Measurements from ENCODE around the gene COQ10A.
"Not testable (repeated sequence)": the region's sequence is repeated elsewhere in the genome, so short reads cannot be mapped to it uniquely, and the experiment has no call there.

The COQ10A gene

GRCh38 chr12:56282030-56282429, 15.3 kb downstream of the COQ10A start:
- Mint-ChIP-seq H3K4me1 (ENCODE audit: low read depth) (peaks cover 5% of the 10 kb centered on the region), H3K36me3 (peaks cover 8% of the 10 kb centered on the region), H3K27ac (peak overlapping the region; percentile 16), H3K27me3 (no peaks in the 10 kb centered on the region), H3K9me3 (ENCODE audit: low read depth) (no peaks in the 10 kb centered on the region), H3K4me3 (no peak overlapping the region)

GRCh38 chr12:56282579-56282978, 15.8 kb downstream of the COQ10A start:
- Mint-ChIP-seq H3K4me1 (ENCODE audit: low read depth) (peaks cover 5% of the 10 kb centered on the region), H3K4me3 (no peak overlapping the region), H3K9me3 (ENCODE audit: low read depth) (no peaks in the 10 kb centered on the region), H3K36me3 (peaks cover 8% of the 10 kb centered on the region), H3K27me3 (no peaks in the 10 kb centered on the region), H3K27ac (peak overlapping the region; percentile 34)

- H3K36me3 Mint-ChIP-seq; H3K27ac Mint-ChIP-seq; H3K9me3 Mint-ChIP-seq (ENCODE audit: low read depth); H3K4me3 Mint-ChIP-seq; H3K27me3 Mint-ChIP-seq: not testable (repeated sequence)
- peaks cover 11% of the 10 kb centered on the region for H3K4me1 Mint-ChIP-seq (ENCODE audit: low read depth)
These were observed 17.5 kb downstream of the COQ10A start for GRCh38 chr12:56284263-56284662.

GRCh38 chr12:56286044-56286830, 19.5 kb downstream of the COQ10A start:
- peaks cover 7% of the 10 kb centered on the region for H3K36me3 Mint-ChIP-seq
- no peak overlapping the region for H3K27ac Mint-ChIP-seq
- no peaks in the 10 kb centered on the region for H3K27me3 Mint-ChIP-seq
- no peak overlapping the region for H3K4me3 Mint-ChIP-seq
- H3K9me3 Mint-ChIP-seq (ENCODE audit: low read depth): no peaks in the 10 kb centered on the region
- peaks cover 19% of the 10 kb centered on the region for H3K4me1 Mint-ChIP-seq (ENCODE audit: low read depth)

GRCh38 chr12:56288705-56289387, 22.1 kb downstream of the COQ10A start:
- Mint-ChIP-seq H3K9me3 (ENCODE audit: low read depth) (no peaks in the 10 kb centered on the region), H3K4me1 (ENCODE audit: low read depth) (peaks cover 35% of the 10 kb centered on the region), H3K4me3 (no peak overlapping the region), H3K27ac (no peak overlapping the region), H3K36me3 (peaks cover 4% of the 10 kb centered on the region), H3K27me3 (no peaks in the 10 kb centered on the region)

GRCh38 chr12:56293795-56294194, 27.1 kb downstream of the COQ10A start:
- Mint-ChIP-seq H3K9me3 (ENCODE audit: low read depth) (no peaks in the 10 kb centered on the region), H3K27me3 (no peaks in the 10 kb centered on the region), H3K4me1 (ENCODE audit: low read depth) (peaks cover 60% of the 10 kb centered on the region), H3K4me3 (no peak overlapping the region), H3K27ac (no peak overlapping the region), H3K36me3 (peaks cover 4% of the 10 kb centered on the region)

GRCh38 chr12:56296295-56296694, 29.6 kb downstream of the COQ10A start:
- Mint-ChIP-seq H3K4me3 (peak overlapping the region; percentile 27), H3K27me3 (no peaks in the 10 kb centered on the region), H3K36me3 (peaks cover 2% of the 10 kb centered on the region)

GRCh38 chr12:56297400-56297799, 30.7 kb downstream of the COQ10A start:
- Mint-ChIP-seq H3K27me3 (no peaks in the 10 kb centered on the region), H3K4me1 (ENCODE audit: low read depth) (peaks cover 66% of the 10 kb centered on the region), H3K27ac (peak overlapping the region; percentile 54), H3K4me3 (peak overlapping the region; percentile 75), H3K9me3 (ENCODE audit: low read depth) (no peaks in the 10 kb centered on the region), H3K36me3 (peaks cover 2% of the 10 kb centered on the region)

More at GRCh38 chr12:56296295-56296694, 29.6 kb downstream of the COQ10A start:
- H3K4me1 Mint-ChIP-seq (ENCODE audit: low read depth): peaks cover 63% of the 10 kb centered on the region
- H3K9me3 Mint-ChIP-seq (ENCODE audit: low read depth): no peaks in the 10 kb centered on the region
- H3K27ac Mint-ChIP-seq: no peak overlapping the region

GRCh38 chr12:56298828-56299227, 32.1 kb downstream of the COQ10A start:
- H3K4me1 Mint-ChIP-seq (ENCODE audit: low read depth): peaks cover 60% of the 10 kb centered on the region
- H3K27ac Mint-ChIP-seq: peak overlapping the region; percentile 98
- H3K9me3 Mint-ChIP-seq (ENCODE audit: low read depth): no peaks in the 10 kb centered on the region
- peak overlapping the region; percentile 97 for H3K4me3 Mint-ChIP-seq
- H3K27me3 Mint-ChIP-seq: no peaks in the 10 kb centered on the region
- peaks cover 2% of the 10 kb centered on the region for H3K36me3 Mint-ChIP-seq

- peaks cover 55% of the 10 kb centered on the region for H3K4me1 Mint-ChIP-seq (ENCODE audit: low read depth)
- H3K4me3 Mint-ChIP-seq: peak overlapping the region; percentile 97
- peaks cover 2% of the 10 kb centered on the region for H3K36me3 Mint-ChIP-seq
- peak overlapping the region; percentile 98 for H3K27ac Mint-ChIP-seq
- no peaks in the 10 kb centered on the region for H3K9me3 Mint-ChIP-seq (ENCODE audit: low read depth)
- H3K27me3 Mint-ChIP-seq: no peaks in the 10 kb centered on the region
These were observed 32.6 kb downstream of the COQ10A start for GRCh38 chr12:56299308-56299852.

GRCh38 chr12:56299853-56300643, 33.3 kb downstream of the COQ10A start, which contains the start of gene CS:
Gene CS (minus strand): TSS chr12:56300330. CDS start chr12:56300201, 129 bp downstream.
- Mint-ChIP-seq H3K9me3 (ENCODE audit: low read depth) (no peaks in the 10 kb centered on the region), H3K4me1 (ENCODE audit: low read depth) (peaks cover 54% of the 10 kb centered on the region), H3K27ac (peak within 1 kb of the TSS; percentile 98), H3K27me3 (no peaks in the 10 kb centered on the region), H3K36me3 (peaks cover 2% of the 10 kb centered on the region), H3K4me3 (peak within 1 kb of the TSS; percentile 97)

GRCh38 chr12:56300644-56301464, 34.1 kb downstream of the COQ10A start:
- Mint-ChIP-seq H3K4me3 (peak overlapping the region; percentile 97), H3K9me3 (ENCODE audit: low read depth) (no peaks in the 10 kb centered on the region), H3K36me3 (peaks cover 2% of the 10 kb centered on the region), H3K27me3 (no peaks in the 10 kb centered on the region), H3K4me1 (ENCODE audit: low read depth) (peaks cover 53% of the 10 kb centered on the region), H3K27ac (peak overlapping the region; percentile 98)

- H3K27me3 Mint-ChIP-seq: no peaks in the 10 kb centered on the region
- no peak overlapping the region for H3K4me3 Mint-ChIP-seq
- H3K27ac Mint-ChIP-seq: no peak overlapping the region
- no peaks in the 10 kb centered on the region for H3K9me3 Mint-ChIP-seq (ENCODE audit: low read depth)
- H3K4me1 Mint-ChIP-seq (ENCODE audit: low read depth): peaks cover 22% of the 10 kb centered on the region
- H3K36me3 Mint-ChIP-seq: no peaks in the 10 kb centered on the region
These were observed 37.5 kb downstream of the COQ10A start for GRCh38 chr12:56304276-56304675.

Data from activated naive CD8-positive, alpha-beta T cell (primary cell).